ENCODE data around the gene TRAK1.

Gene TRAK1

GRCh38 chr3:42214565-42215283, 123.6 kb downstream of the TRAK1 start:
- no peak for DNase-seq

- DNase-seq, result no peak
Measured at GRCh38 chr3:42216302-42216701, 125.1 kb downstream of the TRAK1 start.

GRCh38 chr3:42216931-42217333, 125.8 kb downstream of the TRAK1 start:
- DNase-seq, result no peak

GRCh38 chr3:42220436-42221121, 129.4 kb downstream of the TRAK1 start:
- no peak for DNase-seq

- no peak for DNase-seq
Measured at GRCh38 chr3:42222942-42223693, 132.0 kb downstream of the TRAK1 start.

GRCh38 chr3:42224178-42224577, 133.0 kb downstream of the TRAK1 start:
- no peak for DNase-seq

- DNase-seq, result no peak
Measured at GRCh38 chr3:42224658-42225421, 133.7 kb downstream of the TRAK1 start.

- DNase-seq, result no peak
Measured at GRCh38 chr3:42225486-42226363, 134.6 kb downstream of the TRAK1 start.

GRCh38 chr3:42226470-42227425, 135.6 kb downstream of the TRAK1 start:
- peak; percentile 7 for DNase-seq

GRCh38 chr3:42228796-42229195, 137.6 kb downstream of the TRAK1 start:
- peak; percentile 42 for DNase-seq

- no peak for DNase-seq
Measured at GRCh38 chr3:42229266-42229941, 138.2 kb downstream of the TRAK1 start.

- peak; percentile 59 for DNase-seq
Measured at GRCh38 chr3:42229942-42230688, 139.0 kb downstream of the TRAK1 start.

- DNase-seq, result no peak
Measured at GRCh38 chr3:42230860-42231259, 139.7 kb downstream of the TRAK1 start.

GRCh38 chr3:42235532-42235931, 144.4 kb downstream of the TRAK1 start:
- no peak for DNase-seq

- DNase-seq, result no peak
Measured at GRCh38 chr3:42236611-42237010, 145.5 kb downstream of the TRAK1 start.

GRCh38 chr3:42246091-42246490, 154.9 kb downstream of the TRAK1 start:
- DNase-seq, result no peak

GRCh38 chr3:42247576-42248027, 156.4 kb downstream of the TRAK1 start:
- DNase-seq, result peak; percentile 79

GRCh38 chr3:42250761-42251160, 159.6 kb downstream of the TRAK1 start:
- DNase-seq, result no peak

- no peak for DNase-seq
Measured at GRCh38 chr3:42254566-42254965, 163.4 kb downstream of the TRAK1 start.
